Prostate gland (tissue), 2 donors: Measurements from ENCODE around the gene SLC6A14.

ENCODE experiments used
- POLR2A ChIP-seq: fragments of 450-650 bp; IDR thresholded peaks from one replicate; pipeline ENCODE4 v1.6.1; 2016; ENCODE audit warnings: antibody characterized with exemption, mild to moderate bottlenecking
- TF ChIP-seq, protein P1 (sequence below), 4 experiments: fragments of 200-600 bp in 2 of 4; fragments of 450-650 bp in 2 of 4; sonication (generic) in 2 of 4; IDR thresholded peaks; 1 replicate in 3 of 4; 2 replicates in 1 of 4; pipeline ENCODE4 v1.5.1; 2016 to 2019; ENCODE audit warnings: antibody characterized with exemption in 4 of 4, mild to moderate bottlenecking in 2 of 4, moderate library complexity in 2 of 4

DNA sequence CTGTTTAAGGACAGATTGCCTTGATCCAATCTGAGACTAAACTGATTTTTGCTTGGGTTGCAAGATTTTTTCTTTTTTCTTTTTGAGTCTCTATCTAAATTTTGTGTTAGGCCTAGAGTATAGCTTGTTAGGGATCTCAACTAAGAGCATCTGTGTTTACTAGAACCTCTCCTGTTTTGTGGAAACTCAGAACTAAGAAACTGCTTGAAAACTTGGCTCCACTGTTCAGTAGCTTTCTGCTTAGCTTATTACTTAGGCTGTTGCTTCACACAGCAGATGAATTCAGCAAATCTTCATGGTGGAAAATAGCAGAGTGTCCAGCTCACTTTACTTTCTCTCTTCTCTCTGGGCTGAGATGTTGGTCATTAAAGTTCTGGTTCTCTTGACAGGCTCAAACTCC is 36.7 kb upstream of the SLC6A14 start:
- TF ChIP-seq, protein P1, sequence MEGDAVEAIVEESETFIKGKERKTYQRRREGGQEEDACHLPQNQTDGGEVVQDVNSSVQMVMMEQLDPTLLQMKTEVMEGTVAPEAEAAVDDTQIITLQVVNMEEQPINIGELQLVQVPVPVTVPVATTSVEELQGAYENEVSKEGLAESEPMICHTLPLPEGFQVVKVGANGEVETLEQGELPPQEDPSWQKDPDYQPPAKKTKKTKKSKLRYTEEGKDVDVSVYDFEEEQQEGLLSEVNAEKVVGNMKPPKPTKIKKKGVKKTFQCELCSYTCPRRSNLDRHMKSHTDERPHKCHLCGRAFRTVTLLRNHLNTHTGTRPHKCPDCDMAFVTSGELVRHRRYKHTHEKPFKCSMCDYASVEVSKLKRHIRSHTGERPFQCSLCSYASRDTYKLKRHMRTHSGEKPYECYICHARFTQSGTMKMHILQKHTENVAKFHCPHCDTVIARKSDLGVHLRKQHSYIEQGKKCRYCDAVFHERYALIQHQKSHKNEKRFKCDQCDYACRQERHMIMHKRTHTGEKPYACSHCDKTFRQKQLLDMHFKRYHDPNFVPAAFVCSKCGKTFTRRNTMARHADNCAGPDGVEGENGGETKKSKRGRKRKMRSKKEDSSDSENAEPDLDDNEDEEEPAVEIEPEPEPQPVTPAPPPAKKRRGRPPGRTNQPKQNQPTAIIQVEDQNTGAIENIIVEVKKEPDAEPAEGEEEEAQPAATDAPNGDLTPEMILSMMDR (IDR thresholded peaks at IDR 0.05): no peak
- no peak for TF ChIP-seq POLR2A
